Activated CD8-positive, alpha-beta memory T cell treated with anti-CD3 and anti-CD28 coated beads, Interleukin-2, amount 50 U/mL, for 24 hours (primary cell): ENCODE measurements around the gene MRPL51.

Experiments used
- DNase-seq: peaks from one replicate; pipeline ENCODE4 v3.0.0-alpha.2; 2020; ENCODE audit errors: extremely low read depth

MRPL51 gene

DNA sequence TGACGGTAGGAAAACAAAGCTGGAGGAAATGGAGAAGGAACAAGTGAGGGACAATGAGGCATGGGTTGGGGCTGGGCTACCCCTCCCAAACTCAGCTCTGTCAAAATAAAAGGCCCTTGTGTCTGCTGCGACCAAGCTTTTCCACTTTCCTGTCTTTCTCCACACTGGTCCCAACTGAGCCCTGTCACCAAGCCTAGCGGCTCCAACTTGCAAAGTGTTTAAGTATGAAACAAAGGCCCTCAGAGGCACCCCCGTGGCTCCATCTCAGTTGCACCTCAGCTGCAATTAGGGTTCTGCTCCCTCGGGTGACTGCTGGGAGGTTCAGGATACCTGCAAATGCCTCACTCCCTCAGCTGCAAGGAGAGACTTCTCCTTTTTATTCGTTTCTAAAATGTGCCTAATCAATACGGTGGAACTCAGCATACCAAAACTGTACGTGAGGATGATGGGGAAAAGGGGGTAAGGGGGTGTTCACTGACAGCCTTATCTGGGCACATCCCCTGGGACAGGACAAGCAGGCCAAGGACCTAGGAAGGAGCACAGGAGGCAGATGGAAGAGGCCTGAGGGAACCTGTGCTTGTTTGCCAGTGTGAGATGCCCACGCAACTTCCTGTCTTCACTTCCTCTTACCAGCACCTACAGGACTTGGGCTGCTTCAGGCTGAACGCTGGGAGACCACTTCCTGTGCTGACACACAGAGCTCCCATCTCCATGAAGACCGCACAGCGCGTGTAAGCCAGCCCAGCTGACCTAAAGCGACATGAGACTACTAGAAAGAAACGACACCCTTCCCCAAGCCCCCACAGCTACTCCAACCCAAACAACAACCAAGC lies 31.4 kb downstream of the MRPL51 start:
- DNase-seq: peak; percentile 72

DNA sequence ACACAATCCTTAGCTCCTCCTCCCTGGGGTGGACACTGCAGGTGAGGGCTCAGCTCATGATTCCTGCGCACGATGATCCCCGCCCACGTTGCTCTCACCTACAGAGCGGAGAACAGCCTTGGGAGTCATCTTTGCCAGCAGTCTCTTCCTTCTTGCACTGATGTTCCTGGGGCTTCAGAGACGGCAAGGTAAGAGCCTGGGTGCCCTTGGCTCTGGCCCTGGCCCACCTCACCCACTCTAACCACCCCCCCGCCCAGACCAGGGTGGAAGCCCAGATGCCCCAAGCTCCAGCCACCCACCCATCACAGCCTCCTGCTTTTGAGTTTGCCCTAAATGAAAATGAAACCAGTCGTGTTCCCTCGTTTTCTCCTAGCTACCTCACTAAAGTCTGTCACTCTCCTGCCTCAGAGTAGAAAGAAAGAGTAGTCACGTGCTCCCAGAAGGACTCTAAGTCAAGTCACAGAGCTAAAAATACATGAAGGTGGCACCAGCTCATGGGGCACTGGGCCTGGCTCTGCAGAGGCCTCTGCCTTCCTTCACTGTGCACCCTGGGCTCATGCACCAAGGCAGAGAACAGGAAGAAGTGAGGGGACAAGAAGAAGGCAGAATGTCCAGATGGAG lies 32.2 kb downstream of the MRPL51 start:
- no peak for DNase-seq

DNA sequence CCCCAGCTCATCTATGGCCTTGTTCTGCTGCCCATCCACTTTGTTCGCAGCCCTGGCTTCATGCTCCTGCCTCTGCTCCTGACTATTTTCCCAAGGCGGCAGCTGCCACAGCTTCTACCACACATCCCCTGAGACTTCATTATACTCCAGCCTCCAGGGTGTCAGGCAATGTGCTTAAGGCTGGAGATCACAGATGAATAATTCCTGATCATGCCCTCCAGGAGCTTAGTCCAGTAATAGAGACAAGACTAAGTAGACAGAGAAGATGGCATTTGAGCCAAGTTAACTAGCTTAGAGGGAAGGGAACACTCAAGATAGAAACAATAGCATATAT lies 34.1 kb downstream of the MRPL51 start:
- DNase-seq: no peak

DNA sequence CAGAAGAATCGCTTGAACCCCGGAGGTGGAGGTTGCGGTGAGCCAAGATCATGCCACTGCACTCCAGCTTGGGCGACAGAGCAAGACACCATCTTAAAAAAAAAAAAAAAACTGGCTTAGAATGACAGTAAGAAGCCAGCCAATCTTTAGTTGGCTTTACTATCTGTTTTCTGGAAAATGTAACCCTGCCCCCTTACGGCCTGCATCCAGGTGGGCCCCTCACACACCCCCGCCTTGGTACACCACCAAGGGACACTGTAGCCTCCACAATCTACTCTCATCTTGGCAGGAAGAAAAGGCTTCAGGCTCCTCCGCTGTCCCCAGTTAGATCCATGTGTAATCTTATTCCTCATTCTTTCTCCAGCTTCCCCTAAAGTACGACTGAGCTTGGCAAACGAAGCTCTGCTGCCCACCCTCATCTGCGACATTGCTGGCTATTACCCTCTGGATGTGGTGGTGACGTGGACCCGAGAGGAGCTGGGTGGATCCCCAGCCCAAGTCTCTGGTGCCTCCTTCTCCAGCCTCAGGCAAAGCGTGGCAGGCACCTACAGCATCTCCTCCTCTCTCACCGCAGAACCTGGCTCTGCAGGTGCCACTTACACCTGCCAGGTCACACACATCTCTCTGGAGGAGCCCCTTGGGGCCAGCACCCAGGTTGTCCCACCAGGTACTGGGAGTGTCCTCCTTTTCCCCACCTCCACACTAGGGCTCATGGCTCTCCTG lies 34.6 kb downstream of the MRPL51 start:
- no peak for DNase-seq

DNA sequence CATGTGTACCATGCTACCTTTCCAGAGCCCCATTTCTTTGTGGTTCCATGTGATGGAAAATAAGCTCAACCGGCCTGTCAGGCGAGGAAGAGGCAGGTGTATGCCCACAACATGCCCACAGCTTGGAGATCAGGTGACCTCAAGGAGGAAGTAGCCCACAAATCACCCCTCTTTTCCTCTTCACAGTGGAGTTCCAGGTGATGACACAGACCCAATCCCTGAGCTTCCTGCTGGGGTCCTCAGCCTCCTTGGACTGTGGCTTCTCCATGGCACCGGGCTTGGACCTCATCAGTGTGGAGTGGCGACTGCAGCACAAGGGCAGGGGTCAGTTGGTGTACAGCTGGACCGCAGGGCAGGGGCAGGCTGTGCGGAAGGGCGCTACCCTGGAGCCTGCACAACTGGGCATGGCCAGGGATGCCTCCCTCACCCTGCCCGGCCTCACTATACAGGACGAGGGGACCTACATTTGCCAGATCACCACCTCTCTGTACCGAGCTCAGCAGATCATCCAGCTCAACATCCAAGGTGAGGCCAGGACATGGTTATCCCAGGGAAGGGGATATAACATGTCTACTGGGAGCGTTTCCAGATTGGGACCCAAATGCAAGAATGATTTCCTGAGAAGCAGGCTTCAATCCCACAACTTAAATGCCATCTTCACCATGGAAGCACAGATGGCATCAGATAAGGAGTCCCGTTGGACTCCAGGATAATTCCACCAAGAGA lies 35.7 kb downstream of the MRPL51 start:
- no peak for DNase-seq

DNA sequence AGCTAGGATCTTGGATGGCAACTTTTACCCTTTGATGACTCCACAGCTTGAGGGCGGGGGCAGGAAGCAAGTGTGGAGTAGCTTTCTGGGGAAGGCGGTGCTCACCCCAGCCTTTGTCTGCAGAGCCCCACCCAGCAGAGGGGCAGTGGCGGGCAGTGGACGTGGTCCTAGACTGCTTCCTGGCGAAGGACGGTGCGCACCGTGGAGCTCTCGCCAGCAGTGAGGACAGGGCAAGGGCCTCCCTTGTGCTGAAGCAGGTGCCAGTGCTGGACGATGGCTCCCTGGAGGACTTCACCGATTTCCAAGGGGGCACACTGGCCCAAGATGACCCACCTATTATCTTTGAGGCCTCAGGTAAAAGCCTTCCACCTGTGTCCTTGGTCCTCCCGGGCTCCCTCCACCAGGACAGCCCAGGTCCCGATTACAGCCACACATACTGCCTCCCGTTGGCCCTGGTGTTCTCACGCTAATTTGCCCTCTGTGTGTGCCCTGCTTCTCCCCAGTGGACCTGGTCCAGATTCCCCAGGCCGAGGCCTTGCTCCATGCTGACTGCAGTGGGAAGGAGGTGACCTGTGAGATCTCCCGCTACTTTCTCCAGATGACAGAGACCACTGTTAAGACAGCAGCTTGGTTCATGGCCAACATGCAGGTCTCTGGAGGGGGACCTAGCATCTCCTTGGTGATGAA lies 40.0 kb downstream of the MRPL51 start:
- no peak for DNase-seq

DNA sequence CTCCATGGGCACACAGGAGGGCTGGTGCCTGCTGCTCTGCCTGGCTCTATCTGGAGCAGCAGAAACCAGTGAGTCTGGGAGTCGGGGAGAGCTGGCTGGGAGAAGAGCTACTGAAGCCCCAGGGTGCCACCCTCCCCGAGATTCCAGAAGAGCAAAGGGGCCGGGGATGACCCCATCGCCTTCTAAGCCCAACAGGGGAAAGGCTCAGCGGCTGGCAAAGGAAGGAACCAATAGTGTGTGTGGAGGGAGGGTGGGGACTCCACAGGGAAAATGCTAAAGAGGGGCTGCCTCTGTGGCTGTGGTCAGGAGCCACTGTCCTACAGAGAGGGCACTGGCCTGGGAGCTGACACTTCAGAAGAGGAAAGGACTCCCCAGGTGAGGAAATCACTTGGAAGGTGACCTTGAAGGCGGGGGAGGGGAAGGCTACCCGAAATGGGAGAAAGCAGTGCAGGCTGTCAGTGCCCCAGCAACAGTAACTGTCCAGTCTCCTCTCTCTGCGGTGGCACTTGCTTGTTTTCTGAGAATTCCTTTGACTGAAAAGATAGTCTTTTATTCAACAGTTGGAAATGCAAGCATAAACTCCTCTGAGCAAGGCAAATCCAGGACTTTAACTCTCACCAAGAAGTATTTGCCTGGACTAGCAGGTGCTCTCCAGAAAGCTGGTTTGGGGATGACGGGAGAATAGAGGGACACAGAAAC lies 40.7 kb downstream of the MRPL51 start:
- DNase-seq: no peak

DNA sequence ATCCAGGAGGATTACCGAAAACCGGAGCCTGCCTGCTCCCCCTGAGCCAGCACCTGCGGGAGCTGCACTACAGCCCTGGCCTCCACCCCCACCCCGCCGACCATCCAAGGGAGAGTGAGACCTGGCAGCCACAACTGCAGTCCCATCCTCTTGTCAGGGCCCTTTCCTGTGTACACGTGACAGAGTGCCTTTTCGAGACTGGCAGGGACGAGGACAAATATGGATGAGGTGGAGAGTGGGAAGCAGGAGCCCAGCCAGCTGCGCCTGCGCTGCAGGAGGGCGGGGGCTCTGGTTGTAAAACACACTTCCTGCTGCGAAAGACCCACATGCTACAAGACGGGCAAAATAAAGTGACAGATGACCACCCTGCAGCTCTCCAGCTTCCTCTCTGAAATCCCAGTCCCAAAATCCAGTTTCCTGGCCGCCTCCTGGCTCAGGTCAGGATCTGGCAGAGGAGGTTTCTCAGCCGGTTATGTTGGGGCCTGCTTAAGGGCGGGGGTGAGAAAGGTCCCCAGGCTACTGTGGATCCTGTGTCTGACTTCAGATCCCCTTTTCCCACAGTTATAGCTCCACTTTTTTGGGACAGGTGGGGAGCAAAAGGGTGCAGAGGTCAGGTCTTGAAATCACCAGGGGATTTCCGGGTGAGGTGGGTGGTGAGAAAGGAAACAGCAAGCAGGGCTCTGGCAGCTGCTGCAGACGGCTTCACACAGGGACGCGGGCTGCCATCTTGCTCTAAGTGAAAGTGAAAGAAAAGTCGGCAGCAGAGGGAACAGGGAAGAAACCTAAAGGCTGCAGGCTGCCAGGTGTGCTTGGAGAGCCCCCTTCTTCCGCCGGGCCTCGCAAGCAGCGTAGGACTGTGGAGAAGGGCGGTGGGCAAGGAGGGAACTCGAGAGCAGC lies 41.5 kb downstream of the MRPL51 start, which contains the start of gene TAPBPL:
TAPBPL (plus strand) TSS at position 695 of the 897 bp plus-strand sequence. CDS start 207 bp downstream, outside the sequence.
- no peak for DNase-seq

DNA sequence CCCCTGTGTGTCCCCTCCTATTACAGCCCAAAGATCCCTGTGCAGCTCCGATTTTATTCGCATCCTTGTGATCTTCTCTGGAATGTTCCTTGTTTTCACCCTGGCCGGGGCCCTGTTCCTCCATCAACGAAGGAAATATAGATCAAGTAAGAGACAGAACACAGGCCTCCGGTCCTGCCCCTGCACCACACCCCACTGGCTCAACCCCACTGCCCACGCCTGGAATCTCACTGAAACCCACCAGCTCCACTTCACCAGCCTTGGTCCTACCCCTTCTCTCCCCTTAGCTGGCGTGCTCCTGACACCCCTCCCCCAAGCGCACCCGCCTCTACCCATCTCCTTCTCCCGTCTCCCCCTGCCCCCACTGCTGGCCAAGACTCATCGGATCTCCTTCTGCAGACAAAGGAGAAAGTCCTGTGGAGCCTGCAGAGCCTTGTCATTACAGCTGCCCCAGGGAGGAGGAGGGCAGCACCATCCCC lies 42.2 kb downstream of the MRPL51 start:
- no peak for DNase-seq

DNA sequence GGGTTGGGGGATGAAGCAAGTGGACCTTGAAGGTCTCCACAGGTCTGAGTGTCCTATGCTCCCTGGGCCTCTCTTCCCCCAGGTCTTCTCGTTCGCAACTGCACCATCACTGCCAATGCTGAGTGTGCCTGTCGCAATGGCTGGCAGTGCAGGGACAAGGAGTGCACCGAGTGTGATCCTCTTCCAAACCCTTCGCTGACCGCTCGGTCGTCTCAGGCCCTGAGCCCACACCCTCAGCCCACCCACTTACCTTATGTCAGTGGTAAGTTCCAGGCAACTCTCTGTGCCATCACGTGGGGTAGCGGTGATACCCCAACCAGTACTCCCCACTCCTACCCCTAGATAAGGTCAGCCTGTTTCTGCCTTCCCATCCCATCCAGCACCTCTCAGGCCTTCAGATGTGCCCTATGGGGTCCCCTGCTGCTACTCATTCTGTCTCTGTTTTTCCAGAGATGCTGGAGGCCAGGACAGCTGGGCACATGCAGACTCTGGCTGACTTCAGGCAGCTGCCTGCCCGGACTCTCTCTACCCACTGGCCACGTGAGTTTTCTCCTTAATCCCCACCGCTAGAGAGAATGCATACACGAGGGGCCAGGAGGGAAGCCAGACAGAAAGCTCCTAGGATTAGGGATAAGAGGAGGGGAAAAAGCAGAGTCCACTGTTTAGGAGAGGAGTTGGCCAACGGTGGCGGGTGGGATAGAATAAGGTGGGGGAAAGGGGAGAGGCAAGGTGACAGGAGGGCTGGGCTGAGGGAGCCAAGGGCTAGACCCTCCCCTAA lies 42.8 kb downstream of the MRPL51 start:
- DNase-seq: no peak

DNA sequence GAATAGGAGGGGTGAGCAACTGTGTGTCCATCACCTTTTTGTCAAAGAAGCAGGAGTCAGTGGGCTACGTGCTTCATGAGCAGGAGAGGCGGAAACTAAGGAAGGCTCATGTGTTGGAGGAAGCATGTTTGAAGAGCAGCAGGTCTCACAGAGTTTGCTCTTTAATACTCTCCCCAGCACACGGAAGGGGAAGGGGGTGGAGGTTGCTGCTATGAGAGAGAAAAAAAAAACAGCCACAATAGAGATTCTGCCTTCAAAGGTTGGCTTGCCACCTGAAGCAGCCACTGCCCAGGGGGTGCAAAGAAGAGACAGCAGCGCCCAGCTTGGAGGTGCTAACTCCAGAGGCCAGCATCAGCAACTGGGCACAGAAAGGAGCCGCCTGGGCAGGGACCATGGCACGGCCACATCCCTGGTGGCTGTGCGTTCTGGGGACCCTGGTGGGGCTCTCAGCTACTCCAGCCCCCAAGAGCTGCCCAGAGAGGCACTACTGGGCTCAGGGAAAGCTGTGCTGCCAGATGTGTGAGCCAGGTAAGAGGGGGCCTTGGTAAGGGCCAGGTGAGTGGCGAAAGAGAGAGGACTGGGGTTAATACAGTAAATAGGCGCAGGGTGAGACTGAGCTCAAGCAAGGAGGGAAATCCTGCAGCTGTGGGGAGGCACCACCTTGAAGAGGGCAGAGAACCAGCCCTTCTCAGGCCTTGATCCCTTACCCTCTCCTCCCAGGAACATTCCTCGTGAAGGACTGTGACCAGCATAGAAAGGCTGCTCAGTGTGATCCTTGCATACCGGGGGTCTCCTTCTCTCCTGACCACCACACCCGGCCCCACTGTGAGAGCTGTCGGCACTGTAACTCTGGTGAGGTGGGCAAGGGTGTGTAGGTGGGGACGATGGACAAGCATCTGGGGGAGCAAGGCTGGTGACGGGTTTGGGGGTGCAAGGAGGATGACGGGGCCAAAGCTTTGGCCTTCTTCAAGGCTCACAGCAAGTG lies 48.1 kb downstream of the MRPL51 start, which contains the start of gene CD27:
CD27 (plus strand) TSS at position 252 of the 985 bp plus-strand sequence; CDS start at position 393, 141 bp downstream.
- no peak for DNase-seq

DNA sequence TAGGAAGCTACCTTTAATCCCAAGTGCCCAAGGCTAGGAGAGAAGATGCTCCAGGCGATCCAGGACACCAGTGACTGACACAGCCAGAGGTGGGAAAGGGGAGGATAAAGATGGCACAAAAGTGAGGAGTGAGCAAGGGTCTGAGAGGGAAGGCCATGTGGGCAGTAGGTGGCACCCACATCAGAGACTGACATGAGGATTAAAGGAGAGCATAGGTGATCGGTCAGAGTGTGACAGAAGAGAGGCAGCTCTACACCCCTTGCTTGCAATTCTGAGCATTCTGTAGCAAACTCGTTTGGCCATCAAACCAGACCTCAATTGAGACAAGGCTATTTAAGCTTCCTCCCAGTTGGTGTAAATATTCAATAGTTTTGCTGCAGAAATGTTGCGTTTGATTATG lies 49.0 kb downstream of the MRPL51 start:
- DNase-seq: no peak

DNA sequence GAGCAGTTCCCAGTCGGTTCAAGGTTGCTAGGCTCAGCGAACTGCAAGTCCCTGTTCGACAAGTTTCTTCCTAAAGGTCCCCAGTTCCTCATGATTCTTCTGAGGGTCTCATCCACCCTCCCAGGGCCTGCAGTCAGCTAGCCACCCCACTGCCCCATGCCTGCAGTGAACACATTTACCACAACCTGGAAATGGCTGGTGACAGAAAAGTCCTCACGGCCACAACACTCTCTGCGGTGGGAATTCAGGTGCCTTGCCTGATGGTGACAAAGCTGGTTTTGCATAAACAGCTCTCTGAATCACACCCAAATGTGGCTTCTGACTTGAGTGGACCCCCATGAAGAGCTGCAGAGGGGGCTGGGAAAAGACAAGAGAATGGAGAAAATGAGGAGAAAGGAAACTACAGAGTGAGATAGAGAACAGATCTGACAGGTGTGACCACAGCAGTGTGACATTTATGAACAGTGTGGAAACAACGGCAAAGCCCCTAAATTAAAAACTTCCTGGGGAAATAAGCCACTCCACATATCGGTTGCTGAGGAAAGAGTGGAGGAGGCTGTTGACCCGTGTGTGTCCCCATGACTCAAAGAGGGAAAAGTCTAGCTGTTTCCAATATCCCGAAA lies 49.6 kb downstream of the MRPL51 start:
- no peak for DNase-seq

DNA sequence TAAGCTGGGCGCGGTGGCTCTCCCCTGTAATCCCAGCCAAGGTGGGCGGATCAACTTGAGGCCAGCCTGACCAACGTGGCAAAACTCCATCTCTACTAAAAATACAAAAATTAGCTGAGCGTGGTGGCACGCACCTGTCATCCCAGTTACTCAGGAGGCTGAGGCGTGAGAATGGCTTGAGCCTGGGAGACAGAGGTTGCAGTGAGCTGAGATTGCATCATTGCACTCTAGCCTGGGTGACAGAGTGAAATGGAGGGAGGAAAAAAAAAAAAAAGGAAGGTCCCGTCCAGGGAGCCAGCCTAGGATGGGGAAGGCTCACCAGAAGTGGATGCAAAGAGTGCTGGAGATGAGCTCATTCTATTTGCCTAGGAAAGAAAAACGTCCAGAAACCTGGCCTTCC lies 50.2 kb downstream of the MRPL51 start:
- no peak for DNase-seq
